Measurements from ENCODE around the gene RNF223. TPM values are rescaled to one million over a fixed set of nuclear protein-coding genes. Genes with fewer than 3 reads are reported as not detected.

The RNF223 gene
- total RNA-seq, 1 donor from 2014 or later: not detected

DNA sequence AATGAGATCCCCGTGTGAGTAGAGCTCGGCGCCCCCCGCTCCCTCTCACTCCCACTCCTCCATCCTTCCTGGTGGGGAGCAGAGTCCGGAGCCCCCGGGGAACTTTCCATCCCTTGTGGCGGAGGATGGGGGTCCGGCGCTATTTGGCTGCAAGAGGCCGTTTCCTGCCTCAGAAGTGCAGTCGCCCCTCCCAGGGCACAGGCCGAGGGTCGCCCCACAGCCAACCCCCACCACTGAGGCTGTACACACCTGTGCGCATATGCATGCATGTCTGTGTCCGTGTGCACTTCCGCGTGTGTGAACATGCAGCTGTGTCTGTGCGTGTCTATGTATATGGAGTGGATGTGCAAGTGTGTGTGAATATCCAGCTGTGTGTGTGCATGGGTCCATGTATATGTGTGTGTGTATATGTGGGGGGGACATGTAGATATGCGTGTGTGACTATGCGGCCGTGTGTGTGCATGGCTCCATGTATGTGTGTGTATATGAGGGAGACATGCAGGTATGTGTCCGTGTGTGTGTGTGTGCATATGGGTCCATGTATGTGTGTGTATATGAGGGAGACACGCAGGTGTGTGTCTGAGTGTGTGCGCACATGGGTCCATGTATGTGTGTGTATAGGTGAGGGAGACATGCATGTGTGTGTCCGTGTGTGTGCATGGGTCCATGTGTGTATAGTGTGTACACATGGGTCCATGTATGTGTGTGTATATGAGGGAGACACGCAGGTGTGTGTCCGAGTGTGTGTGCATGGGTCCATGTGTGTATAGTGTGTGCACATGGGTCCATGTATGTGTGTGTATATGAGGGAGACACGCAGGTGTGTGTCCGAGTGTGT, 21.9 kb downstream of the RNF223 start:
- Mint-ChIP-seq H3K9me3 (ENCODE audit: low read depth) (no peaks in the 10 kb centered on the region), H3K27ac (ENCODE audit: unreplicated experiment) (no peak overlapping the region), H3K27me3 (ENCODE audit: low read depth) (no peaks in the 10 kb centered on the region), H3K36me3 (ENCODE audit: low read depth) (peaks cover 18% of the 10 kb centered on the region), H3K4me1 (ENCODE audit: low read depth) (no peaks in the 10 kb centered on the region), H3K4me3 (ENCODE audit: unreplicated experiment) (no peak overlapping the region)
- no peak for DNase-seq (ENCODE audit: low spot score)
- TF ChIP-seq, protein P1, sequence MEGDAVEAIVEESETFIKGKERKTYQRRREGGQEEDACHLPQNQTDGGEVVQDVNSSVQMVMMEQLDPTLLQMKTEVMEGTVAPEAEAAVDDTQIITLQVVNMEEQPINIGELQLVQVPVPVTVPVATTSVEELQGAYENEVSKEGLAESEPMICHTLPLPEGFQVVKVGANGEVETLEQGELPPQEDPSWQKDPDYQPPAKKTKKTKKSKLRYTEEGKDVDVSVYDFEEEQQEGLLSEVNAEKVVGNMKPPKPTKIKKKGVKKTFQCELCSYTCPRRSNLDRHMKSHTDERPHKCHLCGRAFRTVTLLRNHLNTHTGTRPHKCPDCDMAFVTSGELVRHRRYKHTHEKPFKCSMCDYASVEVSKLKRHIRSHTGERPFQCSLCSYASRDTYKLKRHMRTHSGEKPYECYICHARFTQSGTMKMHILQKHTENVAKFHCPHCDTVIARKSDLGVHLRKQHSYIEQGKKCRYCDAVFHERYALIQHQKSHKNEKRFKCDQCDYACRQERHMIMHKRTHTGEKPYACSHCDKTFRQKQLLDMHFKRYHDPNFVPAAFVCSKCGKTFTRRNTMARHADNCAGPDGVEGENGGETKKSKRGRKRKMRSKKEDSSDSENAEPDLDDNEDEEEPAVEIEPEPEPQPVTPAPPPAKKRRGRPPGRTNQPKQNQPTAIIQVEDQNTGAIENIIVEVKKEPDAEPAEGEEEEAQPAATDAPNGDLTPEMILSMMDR (IDR thresholded peaks at IDR 0.05): no peak

DNA sequence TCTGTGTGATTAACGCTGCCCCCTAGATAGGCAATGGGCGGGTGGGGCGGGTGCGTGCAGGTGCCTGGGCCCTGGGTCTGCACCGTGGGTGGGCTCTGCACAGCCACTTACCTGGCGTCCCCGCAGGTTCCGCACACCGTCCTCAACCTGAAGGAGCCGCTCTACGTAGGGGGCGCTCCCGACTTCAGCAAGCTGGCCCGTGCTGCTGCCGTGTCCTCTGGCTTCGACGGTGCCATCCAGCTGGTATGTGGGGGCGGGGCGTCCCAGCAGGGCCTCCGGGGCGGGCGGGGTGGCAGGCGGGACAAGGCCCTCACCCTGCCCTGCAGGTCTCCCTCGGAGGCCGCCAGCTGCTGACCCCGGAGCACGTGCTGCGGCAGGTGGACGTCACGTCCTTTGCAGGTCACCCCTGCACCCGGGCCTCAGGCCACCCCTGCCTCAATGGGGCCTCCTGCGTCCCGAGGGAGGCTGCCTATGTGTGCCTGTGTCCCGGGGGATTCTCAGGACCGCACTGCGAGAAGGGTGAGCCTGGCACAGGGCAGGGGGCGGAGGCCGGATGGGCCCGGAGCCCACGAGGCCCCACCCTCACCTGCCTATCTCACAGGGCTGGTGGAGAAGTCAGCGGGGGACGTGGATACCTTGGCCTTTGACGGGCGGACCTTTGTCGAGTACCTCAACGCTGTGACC, 22.8 kb downstream of the RNF223 start:
- TF ChIP-seq, protein P1 (IDR thresholded peaks at IDR 0.05): no peak
- H3K4me1 Mint-ChIP-seq (ENCODE audit: low read depth): no peaks in the 10 kb centered on the region
- H3K4me3 Mint-ChIP-seq (ENCODE audit: unreplicated experiment): no peak overlapping the region
- no peak for DNase-seq (ENCODE audit: low spot score)
- H3K9me3 Mint-ChIP-seq (ENCODE audit: low read depth): no peaks in the 10 kb centered on the region
- H3K27me3 Mint-ChIP-seq (ENCODE audit: low read depth): no peaks in the 10 kb centered on the region
- H3K27ac Mint-ChIP-seq (ENCODE audit: unreplicated experiment): no peak overlapping the region
- H3K36me3 Mint-ChIP-seq (ENCODE audit: low read depth): peaks cover 18% of the 10 kb centered on the region

DNA sequence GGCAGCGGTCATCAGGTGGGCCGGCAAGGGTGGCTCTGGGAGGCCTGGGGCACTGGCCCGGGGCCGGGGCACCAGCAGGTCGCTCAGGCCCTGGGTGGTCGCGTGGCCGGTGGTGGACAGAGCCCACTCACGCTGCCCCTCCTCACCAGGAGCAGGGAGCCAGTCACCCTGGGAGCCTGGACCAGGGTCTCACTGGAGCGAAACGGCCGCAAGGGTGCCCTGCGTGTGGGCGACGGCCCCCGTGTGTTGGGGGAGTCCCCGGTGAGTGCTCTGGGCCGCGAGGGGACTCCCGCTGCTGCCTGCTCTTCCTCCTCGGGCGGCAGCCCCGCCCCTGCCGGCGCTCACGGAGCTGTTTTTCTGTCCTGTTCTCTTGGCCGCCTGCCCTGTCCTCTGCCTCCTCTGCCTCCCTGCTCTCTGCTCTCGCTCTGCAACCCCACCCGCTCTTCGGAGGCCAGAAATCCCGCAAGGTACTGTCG, 23.5 kb downstream of the RNF223 start:
- no peaks in the 10 kb centered on the region for H3K27me3 Mint-ChIP-seq (ENCODE audit: low read depth)

DNA sequence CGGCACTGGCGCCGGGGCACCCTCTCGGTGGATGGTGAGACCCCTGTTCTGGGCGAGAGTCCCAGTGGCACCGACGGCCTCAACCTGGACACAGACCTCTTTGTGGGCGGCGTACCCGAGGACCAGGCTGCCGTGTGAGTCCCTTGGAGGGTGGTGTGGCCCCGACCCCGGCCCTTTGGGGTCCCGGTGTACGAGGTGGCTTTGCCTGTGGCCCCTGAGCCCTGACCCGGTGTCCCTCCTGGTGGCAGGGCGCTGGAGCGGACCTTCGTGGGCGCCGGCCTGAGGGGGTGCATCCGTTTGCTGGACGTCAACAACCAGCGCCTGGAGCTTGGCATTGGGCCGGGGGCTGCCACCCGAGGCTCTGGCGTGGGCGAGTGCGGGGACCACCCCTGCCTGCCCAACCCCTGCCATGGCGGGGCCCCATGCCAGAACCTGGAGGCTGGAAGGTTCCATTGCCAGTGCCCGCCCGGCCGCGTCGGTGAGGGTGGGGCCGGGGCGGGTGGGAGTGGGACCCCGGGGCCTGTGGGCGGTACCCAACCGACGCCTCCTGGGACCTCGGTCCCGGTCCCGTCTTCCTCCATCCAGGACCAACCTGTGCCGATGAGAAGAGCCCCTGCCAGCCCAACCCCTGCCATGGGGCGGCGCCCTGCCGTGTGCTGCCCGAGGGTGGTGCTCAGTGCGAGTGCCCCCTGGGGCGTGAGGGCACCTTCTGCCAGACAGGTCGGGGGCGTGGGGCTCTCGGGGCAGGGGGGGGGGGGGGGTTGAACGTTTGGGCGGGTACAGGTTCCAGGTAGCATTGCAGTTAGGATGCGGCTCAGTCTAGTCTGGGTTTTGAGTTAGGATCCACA, 24.6 kb downstream of the RNF223 start:
- Mint-ChIP-seq H3K4me3 (ENCODE audit: unreplicated experiment) (no peak overlapping the region), H3K9me3 (ENCODE audit: low read depth) (no peaks in the 10 kb centered on the region), H3K4me1 (ENCODE audit: low read depth) (no peaks in the 10 kb centered on the region), H3K27me3 (ENCODE audit: low read depth) (no peaks in the 10 kb centered on the region), H3K27ac (ENCODE audit: unreplicated experiment) (no peak overlapping the region), H3K36me3 (ENCODE audit: low read depth) (peaks cover 21% of the 10 kb centered on the region)
- DNase-seq (ENCODE audit: low spot score): no peak
- TF ChIP-seq, protein P1 (IDR thresholded peaks at IDR 0.05): no peak

More for the DNA sequence above, 23.5 kb downstream of the RNF223 start:
- no peak for DNase-seq (ENCODE audit: low spot score)
- H3K36me3 Mint-ChIP-seq (ENCODE audit: low read depth): peaks cover 17% of the 10 kb centered on the region
- no peak overlapping the region for H3K27ac Mint-ChIP-seq (ENCODE audit: unreplicated experiment)
- H3K9me3 Mint-ChIP-seq (ENCODE audit: low read depth): no peaks in the 10 kb centered on the region
- H3K4me1 Mint-ChIP-seq (ENCODE audit: low read depth): no peaks in the 10 kb centered on the region
- no peak overlapping the region for H3K4me3 Mint-ChIP-seq (ENCODE audit: unreplicated experiment)
- TF ChIP-seq, protein P1 (IDR thresholded peaks at IDR 0.05): no peak

DNA sequence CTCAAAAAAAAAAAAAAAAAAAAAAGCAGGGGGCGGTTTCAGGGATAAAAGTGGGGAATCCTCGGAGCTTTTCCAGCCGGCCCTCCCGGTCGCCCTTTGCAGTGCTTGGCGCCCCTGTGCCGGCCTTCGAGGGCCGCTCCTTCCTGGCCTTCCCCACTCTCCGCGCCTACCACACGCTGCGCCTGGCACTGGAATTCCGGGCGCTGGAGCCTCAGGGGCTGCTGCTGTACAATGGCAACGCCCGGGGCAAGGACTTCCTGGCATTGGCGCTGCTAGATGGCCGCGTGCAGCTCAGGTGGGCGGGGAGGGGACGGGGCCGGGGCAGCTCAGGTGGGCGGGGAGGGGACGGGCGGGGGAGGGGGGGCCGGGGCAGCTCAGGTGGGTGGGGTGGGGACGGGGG, 25.3 kb downstream of the RNF223 start:
- no peak overlapping the region for H3K27ac Mint-ChIP-seq (ENCODE audit: unreplicated experiment)
- H3K9me3 Mint-ChIP-seq (ENCODE audit: low read depth): no peaks in the 10 kb centered on the region
- DNase-seq (ENCODE audit: low spot score): no peak
- TF ChIP-seq, protein P1 (IDR thresholded peaks at IDR 0.05): no peak
- no peaks in the 10 kb centered on the region for H3K27me3 Mint-ChIP-seq (ENCODE audit: low read depth)
- H3K36me3 Mint-ChIP-seq (ENCODE audit: low read depth): peaks cover 22% of the 10 kb centered on the region
- no peak overlapping the region for H3K4me3 Mint-ChIP-seq (ENCODE audit: unreplicated experiment)
- H3K4me1 Mint-ChIP-seq (ENCODE audit: low read depth): no peaks in the 10 kb centered on the region

Data from chondrocyte (in vitro differentiated cells).